Neural crest cell (in vitro differentiated cells): ENCODE results near the gene CCSER2. TPM values are rescaled to one million over a fixed set of nuclear protein-coding genes. Genes with fewer than 3 reads are reported as not detected.

Experiments
- DNase-seq: peaks from one replicate; pipeline ENCODE4 v3.0.0; 2021; ENCODE audit warnings: low read depth, mixed read lengths, low spot score
- H3K27ac Mint-ChIP-seq: one replicate; pipeline ENCODE4 v1.8.0; 2021; ENCODE audit warnings: mild to moderate bottlenecking, mixed read lengths; ENCODE audit not compliant: unreplicated experiment
- H3K27me3 Mint-ChIP-seq: 2 replicates; pipeline ENCODE4 v1.8.0; 2021; ENCODE audit warnings: low read depth, mild to moderate bottlenecking, mixed read lengths
- H3K36me3 Mint-ChIP-seq: 2 replicates; pipeline ENCODE4 v1.8.0; 2021; ENCODE audit warnings: low read depth, mild to moderate bottlenecking, mixed read lengths
- H3K4me1 Mint-ChIP-seq: 2 replicates; pipeline ENCODE4 v1.8.0; 2021; ENCODE audit warnings: mixed read lengths
- H3K4me3 Mint-ChIP-seq: one replicate; pipeline ENCODE4 v1.8.0; 2021; ENCODE audit warnings: mild to moderate bottlenecking, mixed read lengths
- H3K9me3 Mint-ChIP-seq: 2 replicates; pipeline ENCODE4 v1.8.0; 2021; ENCODE audit warnings: mixed read lengths
- total RNA-seq: library from RNA; stranded (reverse); gene quantifications from 2 replicates; pipeline ENCODE4 v1.2.1, GENCODE V29; 2021
- TF ChIP-seq, protein P1 (sequence below): fragments of 200-600 bp; sonication (generic); conservative IDR thresholded peaks from 2 replicates; pipeline ENCODE4 v1.5.0; 2021; ENCODE audit warnings: antibody characterized with exemption, mild to moderate bottlenecking

CCSER2 gene
- total RNA-seq, 1 donor from 2014 or later = 37.5 TPM

DNA sequence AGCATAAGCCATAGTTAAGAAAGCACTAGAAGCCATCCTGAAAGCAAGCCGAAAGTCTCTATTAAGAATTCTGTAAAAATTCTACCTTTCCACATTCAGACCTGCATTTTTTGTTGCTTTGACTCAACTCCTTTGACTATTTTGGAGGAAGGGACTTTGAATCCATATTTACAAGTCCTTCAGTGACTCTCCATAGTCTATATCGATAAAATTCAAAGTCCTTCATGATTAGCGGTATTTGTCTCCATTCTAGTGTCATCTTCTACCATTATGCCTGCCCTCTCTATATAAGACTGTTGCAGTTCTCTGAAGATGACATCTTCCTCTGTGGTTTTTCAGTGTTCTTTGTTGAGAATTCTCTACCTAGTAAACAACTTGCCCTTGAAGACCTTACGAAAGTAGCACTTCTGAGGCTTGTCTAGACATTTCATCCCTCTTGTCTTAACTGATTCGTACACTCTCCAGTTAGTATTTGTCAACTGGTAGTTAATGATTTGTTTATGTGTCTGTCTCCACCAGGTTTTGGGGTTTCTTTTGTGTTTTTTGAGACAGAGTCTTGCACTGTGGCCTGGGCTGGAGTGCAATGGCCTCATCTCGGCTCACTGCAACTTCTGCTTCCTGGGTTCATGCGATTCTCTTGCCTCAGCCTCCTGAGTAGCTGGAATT lies 1.7 kb downstream of the CCSER2 start:
- no peaks in the 10 kb centered on the region for H3K27me3 Mint-ChIP-seq

DNA sequence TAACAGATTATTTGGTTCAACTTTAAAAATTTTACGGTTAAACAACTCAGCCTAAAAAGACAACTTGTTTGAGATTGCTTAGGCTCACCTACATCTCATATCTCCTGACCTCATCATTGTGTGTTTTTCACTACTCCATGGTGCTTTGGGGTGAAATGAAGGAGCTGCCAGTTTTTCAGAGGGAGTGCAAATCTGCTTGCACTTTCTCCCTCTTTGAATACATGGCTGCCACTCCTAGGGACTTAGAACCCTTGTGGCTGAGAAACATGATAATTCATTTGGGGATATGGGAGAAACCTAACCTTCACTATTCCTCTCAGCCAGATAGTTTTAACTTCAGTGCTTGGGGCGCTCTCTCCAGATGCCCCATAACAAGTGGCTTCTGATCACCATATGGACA lies 2.7 kb downstream of the CCSER2 start:
- Mint-ChIP-seq H3K4me1 (peaks cover 47% of the 10 kb centered on the region), H3K9me3 (no peaks in the 10 kb centered on the region), H3K36me3 (no peaks in the 10 kb centered on the region), H3K27ac (no peak overlapping the region), H3K4me3 (peak overlapping the region; percentile 84), H3K27me3 (no peaks in the 10 kb centered on the region)
- TF ChIP-seq, protein P1, sequence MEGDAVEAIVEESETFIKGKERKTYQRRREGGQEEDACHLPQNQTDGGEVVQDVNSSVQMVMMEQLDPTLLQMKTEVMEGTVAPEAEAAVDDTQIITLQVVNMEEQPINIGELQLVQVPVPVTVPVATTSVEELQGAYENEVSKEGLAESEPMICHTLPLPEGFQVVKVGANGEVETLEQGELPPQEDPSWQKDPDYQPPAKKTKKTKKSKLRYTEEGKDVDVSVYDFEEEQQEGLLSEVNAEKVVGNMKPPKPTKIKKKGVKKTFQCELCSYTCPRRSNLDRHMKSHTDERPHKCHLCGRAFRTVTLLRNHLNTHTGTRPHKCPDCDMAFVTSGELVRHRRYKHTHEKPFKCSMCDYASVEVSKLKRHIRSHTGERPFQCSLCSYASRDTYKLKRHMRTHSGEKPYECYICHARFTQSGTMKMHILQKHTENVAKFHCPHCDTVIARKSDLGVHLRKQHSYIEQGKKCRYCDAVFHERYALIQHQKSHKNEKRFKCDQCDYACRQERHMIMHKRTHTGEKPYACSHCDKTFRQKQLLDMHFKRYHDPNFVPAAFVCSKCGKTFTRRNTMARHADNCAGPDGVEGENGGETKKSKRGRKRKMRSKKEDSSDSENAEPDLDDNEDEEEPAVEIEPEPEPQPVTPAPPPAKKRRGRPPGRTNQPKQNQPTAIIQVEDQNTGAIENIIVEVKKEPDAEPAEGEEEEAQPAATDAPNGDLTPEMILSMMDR = no peak
- DNase-seq = no peak

More for the DNA sequence above, 1.7 kb downstream of the CCSER2 start:
- no peak overlapping the region for H3K27ac Mint-ChIP-seq
- H3K4me1 Mint-ChIP-seq = peaks cover 47% of the 10 kb centered on the region
- no peaks in the 10 kb centered on the region for H3K9me3 Mint-ChIP-seq
- peak overlapping the region; percentile 97 for H3K4me3 Mint-ChIP-seq
- no peaks in the 10 kb centered on the region for H3K36me3 Mint-ChIP-seq
- TF ChIP-seq, protein P1 = no peak
- no peak for DNase-seq

DNA sequence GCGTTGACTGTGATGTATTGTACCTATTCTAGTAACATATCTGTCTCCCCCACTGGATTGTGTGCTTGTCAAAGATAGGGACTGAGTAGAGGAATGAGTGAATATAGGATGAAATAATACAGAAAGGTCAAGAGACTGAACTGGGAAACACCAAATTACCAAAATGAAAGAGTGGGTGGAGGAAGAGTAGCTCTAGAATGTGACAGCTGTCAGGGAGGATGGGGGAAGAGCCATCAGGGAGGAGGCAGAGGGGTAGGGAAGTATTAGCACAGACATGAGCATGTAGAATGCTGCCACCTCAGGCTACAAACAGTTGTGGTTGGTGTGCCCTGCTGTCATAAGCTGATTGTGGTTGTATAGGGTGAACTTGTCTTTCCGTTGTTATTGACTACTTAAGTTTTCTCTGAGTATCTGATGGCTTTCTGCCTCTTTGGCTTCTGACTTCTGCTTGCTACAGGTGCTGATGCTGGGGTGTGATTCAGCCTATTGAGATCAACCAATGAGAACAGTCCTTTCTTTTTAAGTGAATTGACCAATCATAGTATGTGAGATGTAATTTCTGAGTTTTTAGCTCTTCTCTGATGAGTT lies 5.6 kb downstream of the CCSER2 start:
- H3K4me3 Mint-ChIP-seq = no peak overlapping the region
- no peaks in the 10 kb centered on the region for H3K9me3 Mint-ChIP-seq
- peaks cover 43% of the 10 kb centered on the region for H3K4me1 Mint-ChIP-seq
- DNase-seq = no peak
- TF ChIP-seq, protein P1 = no peak
- no peaks in the 10 kb centered on the region for H3K36me3 Mint-ChIP-seq
- H3K27me3 Mint-ChIP-seq = no peaks in the 10 kb centered on the region
- H3K27ac Mint-ChIP-seq = no peak overlapping the region

DNA sequence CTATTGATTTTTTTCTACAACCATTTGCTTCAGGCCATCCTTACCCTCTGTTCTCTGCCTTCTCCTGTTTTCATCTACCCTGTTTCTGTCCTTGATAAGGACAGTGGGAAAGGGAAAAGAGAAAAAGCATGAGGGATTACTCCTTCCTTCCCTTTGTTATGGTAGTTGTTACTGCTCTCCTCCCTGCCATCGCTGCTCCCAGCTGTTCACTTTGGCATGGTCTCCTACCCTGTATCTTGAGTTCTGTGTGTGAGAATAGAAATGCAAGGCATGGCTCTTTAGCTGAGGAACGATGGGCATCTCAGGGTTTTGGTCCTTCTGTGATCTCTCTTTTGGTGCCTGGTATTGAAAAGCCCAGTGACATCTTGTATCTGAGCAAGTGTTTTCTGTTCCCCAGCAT lies 6.4 kb downstream of the CCSER2 start:
- Mint-ChIP-seq H3K36me3 (no peaks in the 10 kb centered on the region), H3K4me3 (no peak overlapping the region), H3K9me3 (no peaks in the 10 kb centered on the region), H3K4me1 (peaks cover 35% of the 10 kb centered on the region), H3K27me3 (no peaks in the 10 kb centered on the region), H3K27ac (no peak overlapping the region)
- DNase-seq = no peak
- TF ChIP-seq, protein P1 = no peak

DNA sequence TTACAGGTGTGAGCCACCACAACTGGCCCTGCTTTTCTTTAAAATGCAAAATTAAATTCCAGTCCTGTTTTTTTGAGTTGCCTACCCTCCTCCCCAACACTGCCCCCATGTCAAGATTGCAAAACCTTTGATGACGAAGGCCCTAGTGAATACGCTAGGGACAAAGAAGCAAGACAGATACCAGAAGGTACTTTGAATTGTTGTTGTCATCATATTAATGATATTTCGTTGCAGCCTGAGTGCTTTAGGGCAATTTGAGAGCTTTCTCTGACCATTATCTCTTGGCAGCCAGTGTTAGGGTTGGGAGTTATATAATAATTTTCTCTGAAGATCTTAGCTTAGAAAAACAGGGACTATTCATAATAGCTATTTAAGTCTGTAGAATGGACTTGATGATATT lies 7.1 kb downstream of the CCSER2 start:
- no peak for DNase-seq
- Mint-ChIP-seq H3K27me3 (no peaks in the 10 kb centered on the region), H3K27ac (no peak overlapping the region), H3K4me3 (no peak overlapping the region), H3K9me3 (no peaks in the 10 kb centered on the region), H3K36me3 (no peaks in the 10 kb centered on the region), H3K4me1 (peaks cover 28% of the 10 kb centered on the region)
- TF ChIP-seq, protein P1 = no peak
